IMR-90 (cell line): ENCODE data around the gene GPX6. TPM values are rescaled to one million over a fixed set of nuclear protein-coding genes. Genes with fewer than 3 reads are reported as not detected.

Experiments used
- polyA plus RNA-seq, 3 experiments: library from polyadenylated mRNA; depleted of rRNA; stranded (reverse); fragments of >200 nt; gene quantifications; 2 replicates each; pipeline ENCODE4 v1.2.3, GENCODE V29; 2012; ENCODE audit warnings: low replicate concordance in 1 of 3
- total RNA-seq: library from RNA; depleted of rRNA; stranded (reverse); fragments of >200 nt; gene quantifications from 2 replicates; pipeline ENCODE4 v1.2.3, GENCODE V29; 2012; rRNA removed

GPX6 gene
- total and polyA plus RNA-seq, 2 of the 4 experiments (the other 2 are of a cell fraction): not detected

Other genes with a start within 250 kb of the GPX6 start
- gene ZSCAN26, start 248.7 kb downstream of the GPX6 start, total RNA-seq: 22.8 and 42.1 TPM in 2 replicates
- gene ZSCAN26, start 248.7 kb downstream of the GPX6 start, polyA plus RNA-seq (2012; rRNA removed): 12.8 and 13.1 TPM in 2 replicates
- 6.3 and 6.9 TPM in 2 replicates for gene PGBD1, start 234.2 kb downstream of the GPX6 start, total RNA-seq
- 3.3 and 3.9 TPM in 2 replicates for gene PGBD1, start 234.2 kb downstream of the GPX6 start, polyA plus RNA-seq (2012; rRNA removed)
- 4.2 and 4.7 TPM in 2 replicates for gene ZSCAN31, start 179.6 kb downstream of the GPX6 start, total RNA-seq
- 1.2 and 1.4 TPM in 2 replicates for gene ZSCAN31, start 179.6 kb downstream of the GPX6 start, polyA plus RNA-seq (2012; rRNA removed)
- gene ZKSCAN3, start 165.8 kb downstream of the GPX6 start, total RNA-seq: 4.4 and 4.8 TPM in 2 replicates
- gene ZKSCAN3, start 165.8 kb downstream of the GPX6 start, polyA plus RNA-seq (2012; rRNA removed): 2.1 and 3.7 TPM in 2 replicates
- gene ZSCAN12, start 116.0 kb downstream of the GPX6 start, total RNA-seq: 6.4 and 6.5 TPM in 2 replicates
- 1.6 and 2.0 TPM in 2 replicates for gene ZSCAN12, start 116.0 kb downstream of the GPX6 start, polyA plus RNA-seq (2012; rRNA removed)
- gene ZSCAN23, start 72.3 kb downstream of the GPX6 start, total RNA-seq: 5.3 and 8.4 TPM in 2 replicates
- gene ZSCAN23, start 72.3 kb downstream of the GPX6 start, polyA plus RNA-seq (2012; rRNA removed): 0.89 and 1.7 TPM in 2 replicates
- gene GPX5, start 10.1 kb upstream of the GPX6 start, total RNA-seq: not detected in 2 replicates
- gene GPX5, start 10.1 kb upstream of the GPX6 start, polyA plus RNA-seq (2012; rRNA removed): not detected in 2 replicates